ENCODE results near the gene DLL3.

- TF ChIP-seq EZH2 (IDR thresholded peaks at IDR 0.05; ENCODE audit: low read depth) (no peak), CTCF (conservative IDR thresholded peaks at IDR 0.05) (no peak)
Observed at GRCh38 chr19:39520541-39521484, 22.1 kb downstream of the DLL3 start.

Data from PC-9 (cell line).